NCI-H526 treated with DMSO at 0.1 percent for 48 hours (cell line): ENCODE results near the gene PLEKHA3.
"Not testable (repeated sequence)": the region's sequence is repeated elsewhere in the genome, so short reads cannot be mapped to it uniquely, and the experiment has no call there.

Experiments used
- DNase-seq: peaks from one replicate; lab custom pipeline; 2025; lab: John Stamatoyannopoulos, UW

PLEKHA3 gene

DNA sequence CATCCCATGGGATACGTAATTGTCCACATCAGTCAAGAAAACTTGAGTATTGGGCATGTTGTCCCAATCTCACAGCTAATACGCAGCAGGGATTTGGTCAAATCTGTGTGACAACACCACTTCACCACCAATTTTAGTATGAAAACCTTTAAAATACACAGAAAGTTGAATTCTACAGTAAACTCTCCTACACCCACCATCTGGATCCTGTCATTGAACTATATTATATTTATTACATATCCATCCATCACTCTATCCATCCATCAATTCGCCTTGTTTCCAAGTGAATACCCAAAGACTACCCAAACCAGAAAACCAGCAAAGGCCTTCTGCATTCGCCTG, 1.0 kb upstream of the PLEKHA3 start:
- DNase-seq = no peak

DNA sequence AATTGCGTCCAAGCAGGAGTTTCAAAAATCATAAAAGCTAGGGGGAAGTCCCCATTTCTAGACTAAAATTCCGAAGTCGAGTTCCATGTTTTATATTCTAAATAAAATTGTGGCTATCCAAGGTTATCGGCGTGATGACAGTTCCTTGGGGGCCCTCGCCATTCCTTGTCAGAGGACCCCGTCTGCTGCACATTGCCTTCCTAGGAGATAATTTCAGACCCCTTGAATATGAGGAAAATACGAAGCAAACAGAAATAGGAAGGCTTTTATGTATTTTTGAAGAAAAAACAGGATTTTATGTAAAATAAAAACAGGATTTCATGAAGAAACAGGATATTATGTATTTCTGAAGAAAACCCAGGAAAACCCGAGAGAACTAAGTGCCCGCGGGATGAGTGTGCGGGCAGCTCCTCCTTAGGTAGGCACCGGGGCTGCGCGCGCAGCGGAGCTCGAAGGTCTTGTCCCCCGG, 465 bp upstream of the PLEKHA3 start:
- no peak for DNase-seq

DNA sequence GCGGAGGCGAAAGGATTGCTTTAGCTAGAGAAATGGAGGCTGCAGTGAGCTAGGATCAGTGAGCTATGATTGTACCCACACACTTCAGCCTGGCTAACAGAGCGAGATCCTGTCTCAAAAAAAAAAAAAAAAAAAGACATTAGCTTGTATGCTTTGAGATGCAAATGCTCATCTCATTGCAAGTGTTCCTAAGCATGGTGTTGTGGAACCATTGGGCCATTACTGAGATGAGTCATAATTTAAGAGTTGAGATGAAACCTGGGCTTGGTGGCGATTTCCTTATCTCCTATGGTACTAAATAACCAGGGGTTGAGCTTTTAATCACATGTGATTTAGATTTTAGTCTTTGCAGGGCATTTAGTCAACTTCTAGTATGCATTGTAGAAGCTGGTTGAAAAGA, 2.2 kb downstream of the PLEKHA3 start:
- DNase-seq = no peak

GRCh38 chr2:178484245-178485041, 4.2 kb downstream of the PLEKHA3 start:
- DNase-seq = no peak

GRCh38 chr2:178485356-178485755, 5.1 kb downstream of the PLEKHA3 start:
- no peak for DNase-seq

- DNase-seq = no peak
Measured at GRCh38 chr2:178491612-178492011, 11.4 kb downstream of the PLEKHA3 start.

DNA sequence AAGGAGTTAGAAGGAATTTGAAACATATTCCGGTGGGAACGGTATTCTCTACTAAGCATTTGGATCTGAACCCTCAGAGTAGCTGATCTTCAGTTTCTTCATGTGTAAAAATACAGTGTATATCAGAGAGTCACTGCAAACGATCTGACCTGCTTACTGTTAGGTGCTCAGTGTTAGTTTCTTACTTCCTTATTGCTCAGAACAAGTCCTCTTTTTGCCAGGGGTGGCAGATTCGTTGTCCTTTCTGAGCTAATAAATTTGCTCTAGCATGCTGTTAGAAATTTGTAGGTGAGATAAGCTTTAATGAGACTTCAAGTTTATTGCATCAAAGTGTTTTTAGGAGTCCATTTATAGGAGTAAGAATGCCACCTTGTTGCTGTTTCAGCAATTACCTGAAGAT, 15.8 kb downstream of the PLEKHA3 start:
- no peak for DNase-seq

DNA sequence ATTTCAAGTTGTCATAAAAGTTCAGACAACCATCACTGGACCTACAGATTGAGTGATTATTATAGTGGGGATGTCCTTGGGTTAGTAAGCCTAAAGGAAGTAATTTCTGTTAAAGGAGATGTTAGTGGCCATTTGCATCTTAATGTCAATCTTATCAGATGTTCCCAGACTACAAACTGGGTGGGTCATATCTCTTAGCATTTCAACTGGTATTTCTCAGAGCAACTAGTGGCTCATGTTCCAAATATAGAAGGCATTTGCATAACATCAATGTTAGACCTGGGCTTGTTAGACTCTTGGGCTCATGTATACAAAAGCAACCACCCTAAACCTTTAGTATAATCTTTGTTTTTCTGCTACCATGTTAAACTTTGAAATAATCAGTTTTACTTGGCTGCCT, 17.9 kb downstream of the PLEKHA3 start:
- peak; percentile 65 for DNase-seq

DNA sequence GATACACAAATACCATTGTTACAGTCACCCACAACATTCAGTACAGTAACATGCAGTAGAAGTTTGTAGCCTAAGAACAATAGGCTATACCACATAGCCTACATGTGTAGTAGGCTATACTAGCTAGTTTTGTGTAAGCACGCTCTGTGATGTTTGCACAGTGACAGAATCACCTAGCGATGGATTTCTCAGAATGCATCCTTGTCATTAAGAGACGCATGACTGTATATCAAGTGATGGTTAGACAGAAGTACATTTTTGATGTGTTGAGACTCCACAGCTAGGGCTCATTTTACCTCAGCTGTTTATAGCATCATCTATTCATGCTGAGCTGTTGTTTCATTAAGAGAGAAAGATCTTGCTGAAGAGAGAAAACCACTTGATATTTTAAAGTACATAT, 19.4 kb downstream of the PLEKHA3 start:
- no peak for DNase-seq

DNA sequence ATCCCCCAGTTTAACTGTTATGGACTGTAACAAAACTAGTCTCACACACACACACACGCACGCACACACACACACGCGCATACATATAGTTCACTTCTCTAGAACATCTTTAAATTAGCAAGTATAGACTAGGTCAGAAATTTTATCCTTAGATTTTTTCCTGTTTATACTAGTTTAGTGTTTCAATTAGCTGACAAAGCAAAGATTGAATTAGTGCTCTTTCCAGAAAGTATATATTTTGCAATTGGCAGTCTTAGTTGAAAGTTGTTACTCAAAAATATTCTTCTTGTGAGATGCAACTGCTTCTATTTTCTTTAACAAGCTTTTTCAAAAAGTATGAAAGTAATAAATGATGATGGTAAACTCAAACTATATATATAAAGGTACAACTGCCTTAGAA, 22.5 kb downstream of the PLEKHA3 start:
- no peak for DNase-seq

- DNase-seq = no peak
Measured at GRCh38 chr2:178506101-178506500, 25.8 kb downstream of the PLEKHA3 start.

GRCh38 chr2:178506524-178506923, 26.3 kb downstream of the PLEKHA3 start:
- no peak for DNase-seq

DNA sequence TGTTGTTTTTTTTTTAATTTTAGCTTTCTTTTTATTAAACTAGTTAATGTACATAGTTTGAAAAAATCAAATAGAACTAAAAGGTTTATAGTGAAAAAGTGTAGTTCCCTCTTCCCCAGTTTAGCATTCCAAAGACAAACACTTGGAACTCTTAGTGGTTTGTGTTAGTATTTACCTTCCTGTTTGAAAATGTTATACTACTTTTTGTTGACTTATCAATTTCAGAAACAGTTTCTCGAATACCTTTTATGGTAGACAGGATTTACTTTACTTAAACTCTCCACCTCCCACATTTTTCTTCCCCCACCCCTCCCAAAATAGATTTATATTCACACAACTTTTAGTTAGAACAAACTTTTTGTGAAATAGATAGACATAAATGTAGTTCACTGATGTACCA, 26.7 kb downstream of the PLEKHA3 start:
- no peak for DNase-seq

GRCh38 chr2:178508646-178509045, 28.4 kb downstream of the PLEKHA3 start:
- DNase-seq = no peak

DNA sequence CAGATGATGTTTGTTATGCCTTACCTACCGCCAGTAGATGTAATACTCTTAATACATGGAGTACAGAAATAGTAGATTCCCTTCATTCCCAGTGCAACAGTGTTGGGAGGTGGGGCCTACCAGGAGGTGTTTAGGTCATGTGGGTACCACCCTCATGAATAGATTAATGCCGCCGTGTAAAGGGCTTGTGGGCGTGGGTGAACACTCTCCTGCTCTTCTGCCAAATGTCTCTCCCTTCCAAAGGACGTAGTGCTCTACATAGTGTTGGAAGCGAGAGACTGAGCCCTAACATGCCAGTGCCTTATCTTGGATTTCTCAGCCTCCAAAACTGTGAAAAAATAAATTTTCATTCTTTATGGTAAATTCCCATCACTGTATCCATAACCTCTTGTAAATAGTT, 30.1 kb downstream of the PLEKHA3 start:
- no peak for DNase-seq

GRCh38 chr2:178512484-178512883, 32.2 kb downstream of the PLEKHA3 start:
- DNase-seq = no peak

- no peak for DNase-seq
Measured at GRCh38 chr2:178513876-178514275, 33.6 kb downstream of the PLEKHA3 start.

DNA sequence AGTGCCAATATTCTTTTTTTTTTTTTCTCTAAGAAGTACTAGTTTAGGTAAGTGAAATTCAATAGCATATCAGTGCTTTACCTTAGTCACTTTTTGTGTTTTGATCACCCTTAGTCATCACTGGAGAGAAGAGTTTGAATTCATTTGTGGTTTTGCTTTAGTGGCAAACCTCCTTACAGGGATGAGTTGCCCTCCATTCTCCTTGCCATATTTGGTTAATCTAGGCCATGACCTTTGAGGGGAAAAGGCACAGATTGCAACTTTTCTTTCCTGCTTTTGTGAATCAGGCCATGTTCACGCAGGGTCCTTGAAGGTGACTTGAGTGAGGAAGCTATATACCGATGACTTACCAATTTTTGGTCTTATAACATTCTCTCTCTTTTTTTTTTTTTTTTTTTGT, 34.4 kb downstream of the PLEKHA3 start:
- DNase-seq = no peak

DNA sequence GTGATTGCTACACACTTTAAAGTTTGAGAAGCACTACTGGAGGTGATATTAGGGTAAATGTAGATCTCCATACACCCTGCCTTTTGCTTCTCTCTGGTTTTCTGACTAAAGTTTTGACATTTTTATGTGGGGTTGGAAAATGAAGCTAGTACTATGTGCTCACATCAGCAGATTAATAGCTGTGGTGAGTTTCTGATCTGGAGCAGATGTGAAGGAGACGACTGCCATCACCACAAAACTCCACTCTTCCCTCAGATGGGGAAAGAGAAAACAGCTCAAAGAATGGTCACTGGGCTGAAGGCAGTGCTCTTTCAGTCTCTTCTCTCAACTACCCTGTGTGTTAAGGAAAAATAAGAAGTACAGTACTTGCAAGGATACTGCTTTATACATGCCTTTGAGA, 37.2 kb downstream of the PLEKHA3 start:
- DNase-seq = no peak

GRCh38 chr2:178521304-178522150, 41.3 kb downstream of the PLEKHA3 start:
- no peak for DNase-seq

- peak; percentile 50 for DNase-seq
Measured at GRCh38 chr2:178522950-178523595, 42.8 kb downstream of the PLEKHA3 start.

DNA sequence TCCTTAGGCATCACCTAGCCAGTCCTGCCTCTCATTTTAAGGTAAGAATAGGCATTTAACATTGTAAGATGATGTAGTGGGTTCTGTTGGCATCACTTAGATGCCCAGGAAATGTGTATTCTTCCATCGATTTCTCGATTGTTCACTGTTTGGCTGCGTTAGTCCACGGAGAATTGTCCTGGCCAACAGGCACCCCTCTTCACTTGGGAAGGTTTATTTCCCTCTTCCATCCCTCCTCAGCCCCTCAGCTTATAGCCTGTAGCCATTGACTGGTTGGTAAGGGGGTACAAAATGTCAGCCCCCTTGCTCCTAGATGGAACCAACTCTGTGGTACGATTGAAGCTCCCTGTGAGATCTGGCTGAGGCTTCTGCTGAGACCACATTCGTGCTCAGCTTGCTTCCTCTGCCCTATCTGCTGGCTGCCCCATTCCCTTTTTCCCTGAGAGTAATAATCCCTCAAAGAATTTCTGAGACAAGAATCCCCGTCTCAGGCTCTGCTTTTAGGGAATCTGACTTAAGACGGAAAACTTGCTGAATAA, 43.4 kb downstream of the PLEKHA3 start:
- no peak for DNase-seq

DNA sequence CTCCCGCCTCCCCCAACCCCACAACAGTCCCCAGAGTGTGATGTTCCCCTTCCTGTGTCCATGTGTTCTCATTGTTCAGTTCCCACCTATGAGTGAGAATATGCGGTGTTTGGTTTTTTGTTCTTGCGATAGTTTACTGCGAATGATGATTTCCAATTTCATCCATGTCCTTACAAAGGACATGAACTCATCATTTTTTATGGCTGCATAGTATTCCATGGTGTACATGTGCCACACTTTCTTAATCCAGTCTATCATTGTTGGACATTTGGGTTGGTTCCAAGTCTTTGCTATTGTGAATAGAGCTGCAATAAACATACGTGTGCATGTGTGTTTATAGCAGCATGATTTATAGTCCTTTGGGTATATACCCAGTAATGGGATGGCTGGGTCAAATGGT, 44.8 kb downstream of the PLEKHA3 start:
- DNase-seq = not testable (repeated sequence)
